Fibroblast of skin of left quadriceps (primary cell): Measurements from ENCODE around the gene THYN1.

Experiments used
- DNase-seq, 2 experiments: peaks; one replicate each; pipeline ENCODE4 v3.0.0-alpha.2; 2013; ENCODE audit warnings: low read depth in 2 of 2

THYN1 gene

DNA sequence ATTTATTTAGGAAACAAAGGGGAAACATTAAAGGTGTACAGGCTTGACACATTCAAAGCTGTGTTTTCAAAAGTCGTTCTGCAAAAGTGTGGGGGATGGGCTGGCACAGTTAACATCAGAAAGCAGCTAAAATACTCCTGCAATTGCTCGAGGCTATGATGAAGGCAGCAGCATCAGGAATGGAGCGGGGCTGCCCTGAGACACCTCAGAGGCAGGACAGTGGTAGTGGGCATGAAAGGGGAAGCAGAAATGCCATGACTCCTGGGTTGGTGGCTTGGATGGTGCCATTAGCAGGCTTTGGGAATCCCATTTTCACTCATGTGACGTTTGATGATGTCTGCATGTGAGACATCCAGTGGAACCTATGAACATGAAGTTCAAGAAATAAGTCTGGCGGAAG lies 30.0 kb downstream of the THYN1 start:
- no peak for DNase-seq

DNA sequence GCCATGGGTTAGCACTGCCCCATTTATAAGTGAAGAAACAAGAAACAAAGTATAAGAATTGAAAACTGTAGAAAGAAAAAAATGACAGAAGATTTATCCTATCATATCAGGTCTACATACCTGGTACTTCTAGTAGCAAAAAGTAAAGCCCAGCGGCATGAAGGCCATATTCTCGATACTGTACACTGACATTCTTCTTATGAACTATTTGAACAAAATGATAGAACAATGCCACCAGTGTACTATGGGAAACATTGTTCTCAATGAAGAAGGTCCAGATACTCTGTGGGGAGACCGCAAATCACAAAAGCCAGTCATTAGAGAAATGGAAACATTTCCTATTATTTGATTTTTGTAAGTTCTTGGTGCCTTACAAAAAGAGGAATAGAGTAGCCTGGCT lies 36.3 kb downstream of the THYN1 start:
- DNase-seq = no peak

DNA sequence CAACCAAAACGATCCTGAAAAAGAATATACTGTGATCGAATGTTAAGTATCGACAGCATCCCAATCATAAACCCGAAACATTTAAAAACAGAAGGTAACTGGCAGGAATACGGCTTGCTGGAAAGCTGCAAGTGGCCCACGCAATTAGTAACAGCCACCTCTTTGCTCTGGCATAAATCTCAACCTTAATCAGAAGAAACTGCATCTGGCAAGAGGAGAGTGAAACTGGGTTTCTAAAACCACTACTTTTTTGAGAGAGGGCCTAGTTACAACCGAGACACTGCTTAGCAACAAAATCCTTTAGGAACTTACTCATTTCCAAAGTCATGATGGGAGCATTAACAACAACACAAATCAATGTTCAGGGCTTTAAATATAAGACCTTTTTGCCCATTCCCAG lies 37.3 kb downstream of the THYN1 start:
- no peak for DNase-seq

DNA sequence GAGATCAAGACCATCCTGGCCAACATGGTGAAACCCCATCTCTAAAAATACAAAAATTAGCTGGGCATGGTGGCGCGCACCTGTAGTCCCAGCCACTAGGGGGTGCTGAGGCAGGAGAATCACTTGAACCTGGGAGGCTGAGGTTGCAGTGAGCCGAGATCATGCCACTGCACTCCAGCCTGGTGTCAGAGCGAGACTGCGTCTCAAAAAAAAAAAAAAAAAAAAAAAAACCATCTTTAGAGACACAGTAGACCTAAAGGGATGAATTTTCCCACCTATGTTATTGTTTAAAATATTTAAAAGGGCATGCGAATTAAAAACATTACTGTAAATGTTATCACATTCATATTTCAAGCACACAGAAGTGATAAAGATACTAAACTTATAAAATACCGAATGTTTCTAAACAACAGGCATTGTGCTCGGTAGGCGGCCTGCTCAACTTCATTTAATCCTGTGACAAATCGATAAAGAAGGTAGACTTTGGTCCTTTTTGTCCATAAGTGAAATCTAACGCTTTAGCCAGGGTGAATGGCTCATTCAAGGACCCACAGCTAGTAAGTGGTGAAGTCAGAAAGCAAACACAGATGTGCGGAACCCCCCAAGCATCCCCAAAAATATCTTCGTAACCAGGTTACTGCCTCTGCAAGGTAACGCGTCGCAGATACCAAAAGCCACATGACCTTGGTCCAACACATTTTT lies 45.5 kb downstream of the THYN1 start:
- DNase-seq = no peak

DNA sequence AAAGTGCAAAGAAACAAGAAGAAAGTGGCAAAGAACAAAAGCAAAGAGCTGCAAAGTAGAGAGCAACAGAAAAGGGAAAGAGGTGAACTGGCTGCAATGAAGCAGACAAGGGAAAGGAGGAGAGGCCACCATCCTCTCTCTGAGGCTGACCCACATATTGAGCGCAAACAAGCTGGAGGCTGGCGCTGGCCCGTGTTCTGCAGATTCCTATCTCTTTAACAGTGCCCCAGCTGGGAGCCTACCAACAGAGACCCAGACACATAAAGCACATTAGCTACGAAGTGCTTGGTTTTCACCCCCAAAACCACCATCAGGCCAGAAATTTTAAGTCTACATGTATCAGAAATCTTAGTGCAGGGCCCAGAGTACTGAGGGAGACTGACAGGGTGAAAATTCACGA lies 47.0 kb downstream of the THYN1 start:
- no peak for DNase-seq

DNA sequence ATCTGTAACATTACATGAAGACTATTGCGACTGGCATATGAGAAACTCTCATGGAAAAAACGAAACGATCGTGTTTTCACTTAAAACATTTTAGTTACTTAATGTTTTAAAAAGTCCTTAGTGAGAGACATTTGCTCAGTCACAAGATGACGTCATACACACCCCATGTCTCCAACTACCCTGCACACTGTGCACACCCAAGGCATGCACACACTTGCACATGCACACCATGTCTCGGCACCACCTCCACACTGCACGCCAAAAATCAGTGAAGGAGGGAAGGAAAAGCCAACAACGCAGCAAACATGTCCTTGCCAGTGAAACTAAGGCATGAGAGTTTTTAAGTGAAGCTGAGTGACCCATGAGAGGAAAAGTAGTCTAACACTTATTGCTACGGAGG lies 47.4 kb downstream of the THYN1 start:
- DNase-seq = no peak

DNA sequence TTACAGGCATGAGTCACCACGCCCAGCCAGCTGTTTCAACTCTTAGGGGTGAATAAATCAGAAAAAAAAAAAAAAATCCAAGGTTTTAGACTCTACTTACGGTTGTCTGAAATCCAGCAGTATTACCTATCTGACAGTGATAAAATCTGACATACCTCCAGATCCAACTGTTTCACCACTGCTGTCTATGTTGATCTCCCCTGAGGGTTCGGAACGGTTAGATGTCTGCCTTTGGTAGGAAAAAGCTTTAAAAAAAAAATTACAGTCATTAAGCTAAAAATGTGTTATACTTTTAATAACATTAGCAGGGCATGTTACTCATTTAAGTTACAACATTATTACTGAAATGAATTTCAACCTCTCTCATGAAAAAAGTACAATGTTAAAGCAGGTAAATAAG lies 50.5 kb downstream of the THYN1 start:
- DNase-seq = no peak

DNA sequence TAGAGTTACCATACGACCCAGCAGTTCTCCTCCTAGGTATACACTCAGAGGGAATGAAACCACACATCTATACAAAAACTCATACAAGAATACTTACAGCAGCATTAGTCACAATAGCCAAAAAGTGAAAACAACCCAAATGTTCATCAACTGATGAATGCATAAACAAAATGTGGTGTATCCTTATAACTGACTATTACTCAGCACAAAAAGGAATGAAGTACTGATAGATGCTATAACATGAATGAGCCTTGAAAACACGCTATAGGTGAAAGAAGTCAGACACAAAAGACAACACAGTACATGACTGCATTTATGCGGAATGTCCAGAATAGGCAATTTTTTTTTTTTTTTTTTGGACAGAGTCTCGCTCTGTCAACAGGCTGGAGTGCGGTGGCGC lies 52.5 kb downstream of the THYN1 start:
- DNase-seq = no peak

DNA sequence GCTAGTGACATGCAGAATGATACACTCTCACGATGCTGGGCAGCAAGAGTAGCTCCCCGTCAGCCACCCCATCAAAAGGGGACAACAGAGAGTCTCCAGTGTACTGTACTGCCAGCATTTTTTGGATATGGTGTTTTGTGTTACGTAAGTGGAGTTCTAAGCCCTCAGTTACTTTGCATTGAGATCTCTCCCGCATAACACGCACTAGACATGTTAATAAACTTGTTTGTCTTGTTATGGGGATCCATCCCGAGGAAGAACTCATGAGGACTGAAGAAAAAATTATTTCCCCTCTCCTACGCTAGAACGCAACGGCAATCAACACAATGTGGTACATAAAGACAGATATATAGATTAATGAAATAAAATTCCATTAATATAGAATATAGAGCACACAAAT lies 53.6 kb downstream of the THYN1 start:
- DNase-seq = no peak
